AG09309 (cell line): ENCODE measurements around the gene UBQLN3.

Experiments used
- DNase-seq: peaks from one replicate; pipeline ENCODE4 v3.0.0-alpha.2; 2010; ENCODE audit warnings: low read depth
- H3K4me3 ChIP-seq: 2 replicates; pipeline ENCODE4 v1.5.1; 2011; ENCODE audit warnings: mild to moderate bottlenecking, low read depth, low read length, moderate library complexity; ENCODE audit not compliant: control insufficient read depth
- TF ChIP-seq, protein P1 (sequence below): IDR thresholded peaks from 2 replicates; pipeline ENCODE4 v1.5.1; 2011; ENCODE audit warnings: mild to moderate bottlenecking, low read depth, low read length, inconsistent platforms; ENCODE audit not compliant: insufficient read depth, control insufficient read depth; ENCODE audit errors: missing control alignments

Gene UBQLN3

DNA sequence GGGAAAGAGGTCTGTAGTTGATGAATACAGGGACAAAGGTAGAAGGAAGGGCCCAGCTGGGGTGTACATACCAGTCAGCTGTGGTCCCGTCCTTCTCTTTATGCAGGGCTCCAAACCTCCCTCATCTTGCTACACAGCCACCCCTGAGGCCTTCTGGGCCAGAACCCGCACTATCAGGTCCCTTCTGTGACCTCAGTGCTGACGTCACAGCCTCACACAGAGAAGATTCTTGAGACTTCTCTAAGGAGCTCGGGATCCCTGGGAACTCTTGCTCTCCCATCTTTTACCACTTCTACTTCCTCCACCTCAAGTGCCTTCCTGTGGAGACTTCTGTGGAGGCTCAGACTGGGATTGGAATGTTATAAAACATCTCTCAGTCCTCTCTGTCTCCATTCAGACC is at the start of gene UBQLN3:
UBQLN3 (minus strand) TSS at position 155 of the 400 bp plus-strand sequence. CDS start 399 bp downstream, outside the sequence.
- H3K4me3 ChIP-seq, result no peak within 1 kb of the TSS
- no peak for DNase-seq
- TF ChIP-seq, protein P1, sequence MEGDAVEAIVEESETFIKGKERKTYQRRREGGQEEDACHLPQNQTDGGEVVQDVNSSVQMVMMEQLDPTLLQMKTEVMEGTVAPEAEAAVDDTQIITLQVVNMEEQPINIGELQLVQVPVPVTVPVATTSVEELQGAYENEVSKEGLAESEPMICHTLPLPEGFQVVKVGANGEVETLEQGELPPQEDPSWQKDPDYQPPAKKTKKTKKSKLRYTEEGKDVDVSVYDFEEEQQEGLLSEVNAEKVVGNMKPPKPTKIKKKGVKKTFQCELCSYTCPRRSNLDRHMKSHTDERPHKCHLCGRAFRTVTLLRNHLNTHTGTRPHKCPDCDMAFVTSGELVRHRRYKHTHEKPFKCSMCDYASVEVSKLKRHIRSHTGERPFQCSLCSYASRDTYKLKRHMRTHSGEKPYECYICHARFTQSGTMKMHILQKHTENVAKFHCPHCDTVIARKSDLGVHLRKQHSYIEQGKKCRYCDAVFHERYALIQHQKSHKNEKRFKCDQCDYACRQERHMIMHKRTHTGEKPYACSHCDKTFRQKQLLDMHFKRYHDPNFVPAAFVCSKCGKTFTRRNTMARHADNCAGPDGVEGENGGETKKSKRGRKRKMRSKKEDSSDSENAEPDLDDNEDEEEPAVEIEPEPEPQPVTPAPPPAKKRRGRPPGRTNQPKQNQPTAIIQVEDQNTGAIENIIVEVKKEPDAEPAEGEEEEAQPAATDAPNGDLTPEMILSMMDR, result no peak

DNA sequence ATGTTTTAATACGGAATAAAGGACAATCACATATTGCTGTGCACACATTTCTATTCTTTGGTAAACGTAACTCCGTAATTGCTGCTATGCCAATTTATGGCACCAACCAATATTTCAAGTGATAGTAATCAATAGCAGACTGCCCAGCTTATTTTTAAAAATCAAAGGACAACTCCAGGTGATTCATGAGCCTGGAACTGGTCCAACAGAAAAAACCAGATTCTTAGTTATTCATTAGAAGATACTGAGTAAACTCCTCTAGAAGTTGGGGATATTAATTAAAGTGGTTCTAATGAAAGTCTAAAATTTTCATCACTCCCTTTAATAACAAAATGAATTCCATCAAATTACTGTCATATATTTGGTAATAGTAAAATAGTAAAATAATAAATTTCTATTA is 48.0 kb upstream of the UBQLN3 start:
- TF ChIP-seq, protein P1, result no peak
- no peak overlapping the region for H3K4me3 ChIP-seq
- DNase-seq, result no peak

- DNase-seq, result no peak
- no peak overlapping the region for H3K4me3 ChIP-seq
- TF ChIP-seq, protein P1, result no peak
These were observed 46.9 kb upstream of the UBQLN3 start for GRCh38 chr11:5556596-5557188.

GRCh38 chr11:5553343-5553742 is 43.6 kb upstream of the UBQLN3 start:
- DNase-seq, result no peak
- H3K4me3 ChIP-seq, result no peak overlapping the region
- TF ChIP-seq, protein P1, result no peak

DNA sequence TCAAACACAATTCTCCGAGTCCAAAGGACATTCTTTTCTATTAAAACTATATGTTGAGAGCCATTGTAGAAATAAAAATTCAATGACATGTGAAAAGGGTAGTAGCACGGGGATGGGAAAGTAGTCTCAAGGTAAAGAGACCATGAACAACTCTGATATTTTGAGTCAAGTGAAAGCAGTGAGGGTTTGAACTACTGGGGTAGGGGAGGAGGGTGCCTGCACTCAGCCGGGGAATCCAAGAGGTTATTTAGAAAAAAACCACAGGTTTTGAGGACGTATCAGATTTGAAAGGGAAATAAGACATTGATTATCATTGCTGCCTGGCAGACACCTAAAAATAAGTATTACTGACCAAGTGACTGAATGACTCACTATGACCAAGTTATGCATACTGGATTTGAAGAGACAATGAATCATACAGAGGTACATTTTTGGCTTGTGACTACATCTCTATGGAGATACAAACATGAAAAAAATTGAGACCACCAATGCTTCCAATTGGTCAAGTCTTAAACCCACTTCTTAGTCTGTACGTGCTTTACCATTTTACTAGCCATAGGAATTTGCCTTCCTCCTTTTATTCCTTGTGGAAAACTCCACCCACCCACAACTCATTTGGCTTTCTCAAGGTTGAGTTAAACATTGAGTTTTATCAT is 40.8 kb upstream of the UBQLN3 start:
- DNase-seq, result peak; percentile 10
- H3K4me3 ChIP-seq, result no peak overlapping the region
- TF ChIP-seq, protein P1, result no peak

DNA sequence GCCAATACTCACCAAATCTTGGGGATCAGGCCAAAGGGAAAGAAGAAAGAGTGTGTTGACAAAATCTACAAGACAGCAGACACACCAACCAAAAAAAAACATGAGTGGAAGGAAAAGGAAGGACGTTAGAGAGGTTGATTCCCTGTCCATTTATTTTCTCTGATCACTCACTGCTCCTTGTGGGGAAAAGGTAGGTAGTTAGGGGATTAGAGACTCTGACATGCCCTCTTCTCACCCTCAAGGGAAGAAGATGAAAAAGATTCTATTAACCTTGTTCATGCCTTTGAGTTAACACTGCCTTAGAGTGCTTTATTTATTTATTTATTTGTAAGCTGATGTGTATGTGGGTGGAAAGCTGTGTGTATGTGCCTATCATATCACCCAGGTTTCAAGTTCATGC is 38.7 kb upstream of the UBQLN3 start, which contains the start of gene OR52H1:
OR52H1 (minus strand) TSS at position 101 of the 400 bp plus-strand sequence. CDS start 3,035 bp downstream, outside the sequence.
- TF ChIP-seq, protein P1, result no peak
- no peak for DNase-seq
- no peak within 1 kb of the TSS for H3K4me3 ChIP-seq
